HuH-7.5 (cell line): Measurements from ENCODE around the gene KCNJ18.
"Not testable (repeated sequence)": the region's sequence is repeated elsewhere in the genome, so short reads cannot be mapped to it uniquely, and the experiment has no call there.

Experiments used
- DNase-seq: peaks from one replicate; pipeline ENCODE4 v3.0.0; 2011; ENCODE audit warnings: low spot score

The KCNJ18 gene

DNA sequence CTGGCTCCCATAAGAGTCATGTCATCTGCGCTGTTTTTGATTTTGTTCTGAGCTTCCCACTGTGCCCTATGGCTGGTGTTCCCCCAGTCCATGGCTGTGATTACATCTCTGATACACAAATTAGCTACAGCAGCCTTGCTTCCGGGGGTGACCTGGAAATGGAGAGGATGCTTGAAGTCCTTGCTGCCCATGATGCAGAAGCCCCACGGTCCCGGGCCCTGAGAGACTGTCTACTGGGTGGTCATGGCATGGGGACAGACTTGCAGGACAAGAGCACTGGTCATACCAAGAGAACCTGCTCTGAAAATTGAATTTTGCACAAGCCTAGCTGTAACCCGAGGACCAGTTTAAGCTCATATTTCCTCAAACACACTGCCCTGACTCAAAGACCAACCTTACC, 38.8 kb downstream of the KCNJ18 start:
- not testable (repeated sequence) for DNase-seq

DNA sequence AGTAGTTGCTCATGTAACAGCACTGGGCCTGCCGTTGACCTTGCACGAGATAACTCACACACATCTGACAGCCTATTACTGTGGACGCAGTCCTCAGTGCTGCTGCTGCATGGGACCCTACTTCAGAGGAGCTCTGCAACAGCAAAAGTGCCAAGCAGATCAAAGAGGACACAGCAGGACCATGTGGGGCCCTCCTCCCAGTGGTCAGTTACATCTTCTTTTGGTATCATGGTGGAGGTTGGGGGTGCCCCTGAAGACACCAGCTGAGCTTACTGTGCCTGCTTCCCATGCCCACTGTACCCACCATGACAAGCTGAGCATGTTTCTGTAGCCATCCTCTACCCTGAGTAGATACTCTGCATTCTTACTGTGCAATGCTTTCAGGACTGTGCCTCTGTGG, 41.6 kb downstream of the KCNJ18 start:
- DNase-seq = not testable (repeated sequence)

DNA sequence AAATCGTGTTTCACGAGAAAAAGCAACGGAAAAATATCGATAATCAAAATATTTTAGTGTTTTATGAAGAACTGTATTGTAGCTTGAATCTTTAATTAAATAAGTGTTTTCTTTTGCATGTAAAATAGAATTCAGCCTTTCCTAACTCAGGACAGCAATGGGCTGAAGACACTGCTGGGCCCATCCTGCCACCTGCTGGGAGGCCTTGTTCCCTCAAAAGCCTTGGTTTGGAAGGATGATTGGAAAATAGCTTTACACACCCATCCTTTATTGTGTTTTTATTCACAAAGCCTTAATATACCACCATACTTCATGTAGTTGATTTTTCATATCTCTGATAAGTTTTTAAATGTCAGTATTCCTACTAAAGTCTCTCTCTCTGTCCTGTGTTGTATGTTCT, 43.5 kb downstream of the KCNJ18 start:
- DNase-seq = not testable (repeated sequence)

DNA sequence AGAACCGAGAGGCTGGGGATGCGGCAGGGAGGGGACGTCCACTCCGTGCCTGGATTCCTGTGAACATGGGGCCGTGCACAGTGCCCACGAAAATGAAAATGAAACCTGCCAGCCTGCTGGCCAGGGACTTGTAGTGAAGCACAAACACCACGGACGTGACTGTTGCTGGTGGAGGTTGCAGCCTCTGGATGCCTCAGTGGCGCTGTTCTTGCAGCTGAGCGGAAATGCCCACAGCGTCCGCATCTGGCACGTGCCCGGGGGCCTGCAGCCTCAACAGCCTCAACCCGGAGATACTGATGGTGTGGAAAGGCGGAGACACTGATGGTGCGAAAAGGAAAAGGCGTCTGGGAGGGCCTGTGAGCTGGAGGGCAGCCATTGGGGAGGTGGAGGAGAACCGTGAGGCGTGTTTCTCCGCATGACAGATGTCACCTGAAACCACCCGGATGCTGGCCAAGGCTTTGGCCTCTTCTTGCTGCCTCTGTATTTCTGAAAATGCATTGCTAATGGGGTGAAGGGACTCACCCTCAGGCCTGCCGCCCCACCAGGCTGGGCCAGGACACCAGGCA, 44.8 kb downstream of the KCNJ18 start:
- DNase-seq = not testable (repeated sequence)

DNA sequence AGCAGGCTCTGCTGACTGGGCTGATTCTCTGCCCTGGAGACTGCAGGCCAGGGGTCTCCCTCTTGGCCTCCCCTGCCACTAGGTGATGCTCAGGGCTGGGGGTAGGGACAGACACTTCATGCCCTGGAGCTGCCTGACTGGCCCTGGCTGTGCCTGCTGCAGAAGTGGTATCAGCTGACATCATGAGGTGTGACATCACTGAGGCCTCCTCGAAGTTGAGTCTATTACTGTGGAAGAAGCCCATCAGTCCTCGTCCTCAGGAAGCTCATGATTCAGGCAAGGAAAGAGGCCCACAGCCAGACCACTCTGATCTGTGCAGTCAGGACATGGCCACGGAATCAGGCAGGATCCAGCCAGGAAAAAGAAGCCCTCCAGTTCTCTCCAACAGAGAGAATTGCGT, 45.9 kb downstream of the KCNJ18 start:
- DNase-seq = not testable (repeated sequence)

DNA sequence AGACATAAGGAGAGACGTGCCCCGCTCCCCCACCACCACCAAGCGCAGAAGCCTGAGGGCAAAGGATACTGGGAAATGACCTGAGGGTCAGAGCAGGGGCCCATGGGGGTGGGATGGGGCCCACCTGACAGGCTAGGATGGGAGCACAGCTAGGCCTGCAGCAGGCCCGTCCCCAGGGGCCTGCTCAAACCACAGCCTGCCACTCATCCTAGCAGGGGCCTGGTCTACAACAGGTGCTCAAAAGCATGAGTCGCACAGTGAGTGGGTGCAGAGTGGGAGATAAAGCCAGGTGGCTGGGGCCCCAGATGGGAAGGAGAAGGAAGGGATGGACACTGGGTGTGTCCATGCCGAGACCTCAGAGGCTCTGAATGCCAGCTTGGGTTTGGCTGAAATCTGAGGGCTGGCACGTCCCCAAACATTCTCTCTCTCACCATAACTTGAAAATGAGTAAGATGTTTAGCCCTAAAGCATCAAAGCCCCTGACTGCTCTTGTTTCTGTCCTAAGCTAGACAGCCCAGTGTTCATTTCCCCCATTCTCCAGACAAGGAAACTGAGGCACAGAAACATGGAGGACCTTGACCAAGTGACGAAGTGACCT, 46.7 kb downstream of the KCNJ18 start:
- DNase-seq = not testable (repeated sequence)

DNA sequence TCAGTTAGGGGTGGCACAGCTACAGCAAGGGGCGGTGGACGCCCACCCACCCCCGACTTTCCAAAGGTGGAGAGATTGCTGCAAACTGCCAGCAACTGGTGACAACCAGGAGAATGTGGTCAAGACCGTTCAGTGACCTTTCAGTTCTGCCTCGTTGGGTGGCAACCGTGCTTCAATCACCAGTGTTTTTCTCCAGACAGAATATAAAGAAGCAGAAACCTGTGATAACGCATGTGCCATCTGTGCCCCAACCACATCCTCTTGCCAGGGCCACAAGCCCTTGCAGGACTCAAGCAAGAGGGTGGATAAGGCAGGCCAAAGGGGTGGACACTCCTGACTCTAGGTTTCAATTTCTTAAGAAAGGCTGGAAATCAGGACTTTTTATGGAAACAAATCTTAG, 47.2 kb downstream of the KCNJ18 start:
- DNase-seq = not testable (repeated sequence)

DNA sequence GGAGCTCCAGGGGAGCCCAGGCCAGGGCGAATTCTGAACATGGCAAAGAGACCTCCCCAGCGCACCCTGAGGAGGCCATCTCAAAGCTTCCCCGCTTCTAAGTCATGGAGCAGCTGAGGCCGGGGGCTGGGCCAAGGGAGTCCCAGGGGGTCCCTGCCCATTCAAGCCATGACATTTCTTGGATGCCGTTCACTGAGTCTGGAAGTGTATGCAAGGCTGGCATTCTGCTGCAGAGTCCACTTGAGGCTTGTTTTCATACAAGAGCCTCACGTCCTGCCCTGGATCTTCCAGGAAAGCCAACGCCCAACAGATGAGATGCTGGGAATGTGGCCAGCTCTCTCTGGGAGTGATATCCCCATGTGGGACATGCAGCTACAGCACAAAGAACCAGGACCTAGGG, 48.5 kb downstream of the KCNJ18 start:
- not testable (repeated sequence) for DNase-seq

DNA sequence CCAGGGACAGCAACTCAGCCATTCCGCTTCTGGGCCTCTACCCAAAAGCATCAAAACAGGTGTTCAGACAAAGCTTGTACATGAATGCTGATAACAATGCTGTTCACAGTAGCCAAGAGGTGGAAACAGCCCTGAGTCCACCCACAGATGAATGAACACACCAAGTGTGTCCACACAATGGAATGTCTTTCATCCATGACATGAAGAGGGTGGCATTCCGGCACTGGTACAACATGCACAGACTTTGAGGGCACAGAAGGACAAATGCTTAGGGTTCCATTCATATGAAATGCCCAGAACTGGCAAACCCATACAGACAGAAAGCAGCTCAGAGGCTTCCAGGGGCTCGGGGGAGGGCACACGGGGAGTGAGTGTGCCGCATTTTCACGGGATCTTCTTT, 49.2 kb downstream of the KCNJ18 start:
- DNase-seq = not testable (repeated sequence)

DNA sequence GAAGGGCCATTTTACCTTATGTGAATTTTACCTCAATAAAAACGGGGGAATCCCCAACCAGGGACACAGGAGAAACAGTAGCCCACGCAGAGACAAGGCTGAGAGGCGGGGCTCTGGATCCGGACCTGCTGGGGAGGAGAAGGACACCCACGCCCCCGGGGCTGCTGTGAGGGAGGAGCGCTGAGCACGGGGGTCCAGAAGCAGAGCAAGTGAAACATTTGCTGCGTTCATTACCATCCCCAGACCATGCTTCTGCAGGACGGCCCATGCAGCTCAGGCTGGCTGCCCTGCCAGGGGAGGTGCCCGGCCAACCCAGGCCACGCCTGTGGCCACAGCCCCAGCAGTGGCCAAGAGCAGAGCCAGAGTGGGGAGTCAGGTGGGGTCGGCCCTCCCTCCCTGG, 50.0 kb downstream of the KCNJ18 start:
- no peak for DNase-seq

DNA sequence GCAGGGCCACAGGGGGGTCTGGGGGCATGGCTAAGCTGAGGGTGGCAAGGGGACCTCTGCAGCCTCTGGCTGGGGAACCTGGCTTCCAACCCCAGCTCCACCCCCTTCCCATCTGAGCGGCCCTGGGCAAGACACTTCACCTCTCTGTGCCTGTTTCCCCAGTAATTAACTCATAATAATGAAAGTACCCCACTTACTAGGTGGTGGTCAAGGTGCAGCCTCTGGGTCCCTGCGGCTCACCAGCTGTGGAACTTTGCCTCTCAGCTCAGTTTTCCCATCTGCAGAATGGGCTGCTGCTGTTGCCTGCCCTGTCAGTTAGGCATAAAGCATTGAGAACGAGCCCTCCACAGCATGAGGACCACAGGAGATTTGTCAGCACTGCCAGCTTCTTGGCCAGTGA, 51.8 kb downstream of the KCNJ18 start:
- DNase-seq = not testable (repeated sequence)

DNA sequence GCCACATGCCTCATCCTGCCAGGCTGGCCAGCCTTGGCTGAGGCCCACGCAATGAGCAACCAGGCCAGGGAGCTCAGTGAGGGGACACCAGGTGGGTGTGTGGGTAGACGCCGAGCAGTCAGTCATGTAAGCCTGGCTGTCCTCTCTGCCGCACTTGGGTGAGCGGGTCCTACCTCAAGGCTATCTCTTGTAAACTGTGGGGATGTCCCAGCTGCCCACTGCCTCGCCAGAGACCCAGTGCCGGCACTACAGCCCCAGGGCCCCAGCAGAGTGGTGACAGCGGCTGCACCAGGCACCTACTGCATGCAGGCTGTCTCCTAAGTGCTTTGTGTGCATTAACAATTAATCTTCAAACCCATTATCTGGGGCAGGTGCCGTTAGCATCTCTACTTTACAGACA, 52.3 kb downstream of the KCNJ18 start:
- DNase-seq = not testable (repeated sequence)

DNA sequence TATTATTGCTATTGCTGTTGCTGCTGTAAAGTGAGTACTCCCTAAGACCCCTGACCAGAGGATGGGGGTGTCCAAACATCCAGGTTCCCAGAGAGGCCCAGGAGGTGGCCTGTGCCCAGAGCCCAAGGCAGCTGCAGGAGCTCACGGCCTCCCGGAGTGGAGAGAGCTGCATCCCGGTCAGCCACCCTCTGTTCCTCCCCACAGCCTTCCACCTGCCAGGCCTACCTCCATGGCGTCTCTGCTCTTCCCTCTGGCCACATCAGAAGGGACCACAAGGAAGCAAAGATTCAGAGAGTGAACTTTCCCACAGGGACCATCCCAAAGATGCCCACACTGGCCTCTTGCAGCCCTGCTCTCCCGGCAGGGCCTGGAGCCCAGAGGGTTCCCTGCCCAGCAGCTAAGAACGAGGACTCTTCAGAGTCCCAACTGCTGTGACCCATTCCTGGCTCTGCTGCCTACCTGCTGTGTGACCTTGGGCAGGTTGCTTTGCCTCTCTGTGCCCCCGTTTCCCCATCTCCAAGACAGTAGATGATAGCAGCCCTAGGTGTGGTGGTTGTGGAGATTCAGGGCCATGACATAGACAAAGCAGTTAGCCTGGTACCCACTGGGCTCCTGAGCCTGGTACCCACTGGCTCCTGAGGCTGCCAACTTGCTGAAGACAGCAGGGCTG, 53.2 kb downstream of the KCNJ18 start:
- not testable (repeated sequence) for DNase-seq

DNA sequence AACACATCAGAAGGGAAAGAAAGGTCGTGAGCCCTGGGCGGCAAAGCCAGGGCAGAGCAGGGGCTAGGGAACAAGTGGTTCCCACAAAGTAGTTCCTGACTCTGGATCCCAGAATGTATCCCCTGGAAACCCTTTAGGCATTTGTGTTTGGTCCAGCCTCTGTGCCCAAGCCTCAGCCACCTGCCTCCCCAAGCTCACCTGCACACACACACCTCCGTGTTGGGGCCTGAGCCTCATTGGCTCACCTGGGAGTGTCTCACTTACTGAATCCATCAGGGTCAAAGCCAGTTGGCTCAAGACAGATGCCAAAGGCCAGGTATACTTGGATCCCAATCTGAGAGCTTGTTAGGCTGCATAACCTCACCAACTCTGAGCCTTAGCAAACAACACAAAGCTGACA, 54.1 kb downstream of the KCNJ18 start:
- DNase-seq = not testable (repeated sequence)

DNA sequence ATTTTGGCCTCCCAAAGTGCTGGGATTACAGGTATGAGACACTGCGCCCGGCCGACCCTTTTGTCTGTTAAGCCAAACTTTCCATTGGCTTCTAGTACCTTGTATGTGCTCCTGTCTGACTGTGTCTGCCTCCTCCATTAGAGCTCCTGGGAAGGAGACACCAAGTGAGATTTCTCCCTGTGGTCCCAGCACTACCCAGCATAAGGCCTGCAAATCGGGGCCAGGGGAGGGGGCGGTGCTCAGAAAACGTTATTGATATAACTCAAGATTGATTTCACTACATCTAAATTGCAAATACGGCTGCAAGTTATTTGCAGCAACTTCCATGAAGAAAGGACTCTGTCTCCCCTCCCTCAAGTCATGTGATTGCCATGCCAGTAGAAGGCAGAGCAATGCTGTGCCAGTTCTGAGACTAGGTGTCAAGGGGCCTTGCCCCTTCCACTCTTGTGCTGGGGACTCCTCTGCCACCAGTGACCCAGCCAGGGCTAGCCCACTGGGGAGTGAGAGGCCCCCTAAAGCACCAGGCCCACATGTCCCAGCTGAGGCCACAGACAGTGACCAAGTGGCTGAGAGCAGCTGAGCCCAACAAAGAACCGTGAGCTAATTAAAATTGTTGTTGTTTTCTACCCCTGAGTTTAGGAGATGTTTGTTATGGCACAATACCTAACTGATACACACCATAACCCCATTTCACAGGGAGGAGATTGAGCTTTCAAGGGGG, 55.0 kb downstream of the KCNJ18 start:
- DNase-seq = not testable (repeated sequence)

DNA sequence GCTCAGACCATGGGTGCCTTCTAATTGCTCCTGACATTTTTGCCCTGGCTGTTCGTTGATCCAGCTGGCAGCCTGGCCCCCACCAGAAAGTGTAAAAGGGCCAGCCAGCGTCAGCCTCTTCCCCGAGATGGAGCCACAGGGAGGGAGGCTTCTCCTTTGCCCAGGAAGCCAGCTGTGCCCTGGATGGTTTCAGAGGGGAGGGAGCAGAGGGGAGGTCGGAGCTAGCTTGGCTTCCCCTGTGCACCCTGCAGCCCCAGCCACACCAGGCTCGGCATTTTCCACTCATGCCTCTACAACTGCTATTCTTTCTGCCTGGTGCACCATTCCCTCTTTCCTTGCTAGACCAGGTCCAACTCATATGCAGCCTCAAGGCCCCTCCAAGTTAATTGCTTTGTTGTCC, 56.4 kb downstream of the KCNJ18 start:
- DNase-seq = not testable (repeated sequence)

DNA sequence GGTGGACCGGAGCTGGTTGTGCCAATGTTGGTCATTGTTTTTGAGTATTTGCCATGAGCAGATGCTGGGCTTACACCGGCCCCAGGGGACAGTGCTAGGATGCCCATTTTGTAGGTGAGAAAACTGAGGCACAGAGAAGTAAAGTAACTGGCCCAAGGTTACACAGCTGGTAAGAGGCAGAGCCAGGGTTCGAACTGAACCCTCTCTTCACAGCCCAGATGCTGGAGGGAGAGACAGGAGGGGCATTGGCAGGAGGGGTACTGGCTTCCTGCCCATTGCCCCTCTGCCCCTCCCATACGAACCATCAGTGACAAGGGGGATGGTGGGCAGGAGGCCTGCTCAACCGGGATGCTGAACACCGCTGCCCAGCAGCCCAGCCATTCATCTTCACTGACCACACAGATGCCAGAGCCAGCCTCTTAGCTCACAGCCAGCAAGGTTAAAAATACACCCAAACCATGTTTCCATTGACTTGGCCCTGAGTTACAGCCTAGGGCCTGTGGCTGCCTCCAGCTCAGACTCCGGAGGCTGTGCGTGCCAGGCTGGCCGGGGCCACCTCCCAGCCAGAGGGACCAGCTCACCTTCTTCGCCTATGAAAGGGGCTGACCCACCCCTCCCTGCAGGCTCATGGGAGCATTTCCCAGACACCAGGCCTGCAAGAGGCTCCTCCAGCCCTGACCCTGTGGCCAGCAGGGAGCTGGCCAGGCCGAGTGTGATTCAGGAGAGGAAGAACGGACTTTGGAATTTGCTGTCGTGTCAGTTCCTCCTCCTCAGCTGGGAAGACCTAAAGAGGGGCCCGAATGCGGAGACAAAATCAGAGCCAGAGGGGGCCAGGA, 57.6 kb downstream of the KCNJ18 start:
- DNase-seq = not testable (repeated sequence)

DNA sequence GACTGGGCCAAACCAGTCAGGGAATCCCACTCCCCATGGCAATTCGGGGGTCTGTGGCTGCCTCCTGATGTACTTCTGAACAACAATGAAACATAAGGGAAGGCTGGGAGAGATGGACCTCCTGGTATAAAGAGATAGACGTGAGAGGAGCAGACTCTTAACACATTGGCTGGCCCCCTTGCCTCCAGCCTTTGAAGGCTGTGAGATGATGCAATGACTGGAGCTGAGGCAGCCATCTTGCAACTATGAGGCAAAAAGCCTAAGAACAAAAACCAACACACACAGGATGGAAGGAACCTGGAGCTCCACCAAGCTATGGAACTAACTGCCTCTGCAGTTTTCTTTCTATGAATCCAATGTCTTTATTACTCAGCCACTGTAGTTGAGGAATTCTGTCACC, 58.8 kb downstream of the KCNJ18 start:
- not testable (repeated sequence) for DNase-seq
